HCEC 1CT (cell line): ENCODE measurements around the gene RDX.
"Not testable (repeated sequence)": the region's sequence is repeated elsewhere in the genome, so short reads cannot be mapped to it uniquely, and the experiment has no call there.

Experiments used
- DNase-seq: peaks from one replicate; pipeline ENCODE4 v3.0.0-alpha.2; 2017

Gene RDX

DNA sequence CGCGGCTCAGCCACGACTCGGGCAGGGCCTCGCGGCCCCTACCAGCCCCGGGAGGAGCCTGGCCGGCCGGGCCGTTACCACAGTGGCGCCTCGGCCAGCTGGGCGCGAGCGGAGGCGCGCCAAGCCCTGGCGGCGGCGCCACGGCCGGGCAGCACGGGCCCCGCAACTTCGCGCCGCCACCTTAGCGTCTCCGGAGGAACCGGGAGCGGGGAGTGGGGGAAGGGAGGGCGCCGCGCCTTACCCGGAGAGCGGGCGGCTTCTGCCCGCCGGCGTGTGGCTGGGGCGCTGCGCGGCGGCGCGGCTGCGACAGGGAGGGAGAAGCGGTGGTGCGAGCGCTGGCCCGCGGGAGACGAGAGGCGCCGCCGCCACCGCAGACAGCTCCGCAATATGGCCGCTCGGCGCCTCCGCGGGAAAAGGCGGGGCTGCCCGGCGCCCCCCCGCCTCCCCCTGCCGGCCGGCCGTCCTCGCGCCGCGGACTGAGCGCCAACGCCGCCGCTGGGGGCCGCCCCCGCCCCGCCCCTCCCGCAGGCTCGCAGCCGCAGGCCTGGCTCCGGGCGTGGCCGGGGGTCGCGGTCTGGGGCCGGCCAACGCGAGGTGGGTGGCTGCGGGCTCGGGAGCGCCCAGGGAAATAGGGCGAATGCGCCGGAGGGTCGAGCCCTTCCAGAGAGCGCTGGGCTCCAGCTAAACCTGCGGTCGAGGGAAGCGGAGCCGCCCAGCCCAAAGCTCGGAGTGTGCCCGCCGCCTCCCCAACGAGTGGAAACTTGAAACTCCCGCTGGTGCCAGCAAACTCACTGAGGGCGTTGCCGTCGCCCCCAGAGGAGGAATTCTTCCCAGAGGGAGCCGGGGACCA lies at the start of gene RDX:
Gene RDX, minus strand, starts transcription at position 389 of the 850 bp plus-strand sequence. CDS start 16,922 bp downstream, outside the sequence.
- DNase-seq: peak; percentile 82

DNA sequence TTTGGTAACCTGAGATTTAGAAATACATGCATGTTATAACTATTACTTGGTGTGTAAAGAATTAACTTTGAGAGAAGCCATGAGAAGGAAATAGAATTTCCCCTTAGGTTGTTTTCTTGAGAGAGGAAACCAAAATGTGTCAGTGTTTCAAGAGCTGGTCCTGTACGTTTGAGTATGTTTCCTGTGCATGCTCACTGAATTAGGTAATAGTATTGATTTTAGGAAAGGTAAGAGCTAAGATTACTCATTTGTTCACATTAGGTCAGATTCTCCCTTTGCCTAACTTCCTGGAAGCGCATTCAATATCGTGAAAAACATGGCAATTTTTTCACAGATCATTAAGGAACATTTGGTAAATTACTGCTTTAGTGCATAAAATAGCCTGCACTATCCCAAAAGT lies 49.3 kb upstream of the RDX start:
- no peak for DNase-seq

DNA sequence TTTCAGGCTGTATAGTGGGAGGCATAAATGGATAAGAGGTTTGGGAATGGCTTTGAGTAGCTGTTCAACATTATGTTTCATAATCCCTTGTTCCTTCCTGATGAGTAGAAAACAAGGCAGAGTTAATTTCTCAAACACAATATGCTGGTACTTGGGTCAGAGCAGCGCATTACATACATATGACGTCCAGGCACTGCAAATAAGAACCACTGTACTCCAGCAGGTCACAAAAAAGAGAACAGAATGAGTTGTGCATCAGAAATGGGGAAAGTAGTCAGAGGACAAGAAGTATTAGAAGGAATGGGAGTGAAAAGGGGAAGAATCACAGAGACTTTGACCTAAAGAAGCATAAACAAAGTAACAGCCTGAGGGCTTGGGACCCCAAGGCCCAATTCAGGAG lies 44.0 kb upstream of the RDX start:
- no peak for DNase-seq

DNA sequence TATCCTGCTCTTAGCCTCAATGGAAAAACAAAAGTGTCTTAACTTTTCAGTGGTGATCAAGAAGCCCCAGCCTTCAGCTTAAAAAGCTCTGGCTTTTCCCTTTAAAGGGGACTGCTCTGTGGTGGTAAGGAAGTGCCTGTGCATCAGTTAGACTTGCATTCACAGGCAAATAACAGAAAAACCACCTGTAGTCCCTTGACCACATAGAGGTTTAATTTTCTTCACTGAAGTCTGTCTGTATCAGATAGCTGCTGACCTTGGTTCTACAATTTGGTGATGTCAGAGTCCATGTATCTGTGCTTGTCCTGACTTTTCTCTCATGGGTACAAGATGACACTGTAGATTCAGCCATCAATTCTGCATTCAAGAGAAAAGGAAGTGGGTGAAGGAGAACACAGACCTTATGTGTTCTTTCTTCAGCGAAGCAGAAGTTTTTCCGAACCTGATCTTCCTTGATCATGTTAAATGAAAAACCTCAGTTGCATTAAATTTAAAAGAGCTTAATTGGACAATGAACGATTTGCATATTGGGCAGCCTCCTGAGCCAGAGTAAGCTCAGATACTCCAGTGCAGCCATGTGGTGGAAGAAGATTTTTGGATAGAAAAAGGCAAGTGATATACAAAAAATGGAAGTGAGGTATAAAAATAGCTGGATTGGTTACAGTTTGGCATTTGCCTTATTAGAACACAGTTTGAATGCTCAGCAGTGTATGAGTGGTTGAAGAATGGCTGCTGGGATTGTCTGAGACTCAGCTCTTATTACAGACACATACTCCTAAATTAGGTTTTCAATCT lies 43.2 kb upstream of the RDX start:
- no peak for DNase-seq

DNA sequence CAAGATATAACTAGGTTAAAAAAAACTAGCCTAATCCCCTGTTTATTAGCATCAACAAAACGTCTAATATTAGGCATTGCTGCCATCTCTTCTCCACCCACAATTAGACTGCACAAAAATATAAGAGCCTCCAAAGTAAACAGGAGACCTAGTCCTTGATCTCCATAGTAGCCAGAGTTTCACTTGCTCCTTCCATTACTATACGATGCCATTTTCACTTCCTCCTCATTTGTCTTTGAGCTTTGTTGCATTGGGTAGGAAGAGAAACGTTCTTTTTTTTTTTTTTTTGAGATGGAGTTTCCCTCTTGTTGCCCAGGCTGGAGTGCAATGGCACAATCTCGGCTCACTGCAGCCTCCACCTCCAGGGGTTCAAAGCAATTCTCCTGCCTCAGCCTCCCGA lies 42.3 kb upstream of the RDX start:
- DNase-seq: no peak

DNA sequence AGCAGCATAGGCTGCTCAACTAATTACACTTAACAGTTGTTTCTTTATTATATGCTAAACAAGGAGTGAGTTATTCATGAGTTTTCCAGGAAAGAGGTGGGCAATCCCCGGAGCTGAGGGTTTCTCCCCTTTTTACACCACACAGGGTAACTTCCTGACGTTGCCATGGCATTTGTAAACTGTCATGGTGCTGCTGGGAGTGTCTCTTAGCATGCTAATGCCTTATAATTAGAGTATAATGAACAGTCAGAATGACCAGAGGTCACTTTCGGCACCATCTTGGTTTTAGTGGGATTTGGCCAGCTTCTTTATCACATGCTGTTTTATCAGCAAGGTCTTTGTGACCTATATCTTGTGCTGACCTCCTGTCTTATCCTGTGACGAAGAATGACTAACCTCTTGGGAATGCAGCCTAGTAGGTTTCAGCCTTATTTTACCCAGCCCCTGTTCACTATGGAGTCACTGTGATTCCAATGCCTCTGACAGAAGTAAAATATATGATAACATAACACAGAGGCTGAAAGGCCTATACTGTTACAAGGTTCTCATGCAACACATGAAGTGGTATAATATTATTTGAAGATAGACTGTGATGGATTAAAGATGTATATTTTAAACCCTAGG lies 41.3 kb upstream of the RDX start:
- peak; percentile 13 for DNase-seq

DNA sequence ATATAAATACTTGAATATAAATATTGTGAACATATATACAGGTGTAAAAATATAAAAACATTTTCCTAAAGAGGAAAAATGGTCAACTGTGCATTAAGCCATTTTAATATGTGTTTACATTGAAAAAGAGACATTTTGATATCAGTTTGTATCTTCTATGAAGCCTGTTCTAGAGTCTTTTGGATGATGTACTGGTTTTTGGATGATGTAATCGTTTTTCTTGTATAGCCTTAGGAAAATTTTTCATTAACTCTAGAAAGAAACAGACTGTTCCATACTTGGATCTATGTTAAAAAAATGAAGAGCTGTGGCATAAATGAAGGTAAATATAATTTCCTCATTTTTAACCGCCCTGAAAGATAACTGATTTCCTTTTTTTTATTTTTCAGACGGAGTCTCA lies 39.6 kb upstream of the RDX start:
- DNase-seq: no peak

DNA sequence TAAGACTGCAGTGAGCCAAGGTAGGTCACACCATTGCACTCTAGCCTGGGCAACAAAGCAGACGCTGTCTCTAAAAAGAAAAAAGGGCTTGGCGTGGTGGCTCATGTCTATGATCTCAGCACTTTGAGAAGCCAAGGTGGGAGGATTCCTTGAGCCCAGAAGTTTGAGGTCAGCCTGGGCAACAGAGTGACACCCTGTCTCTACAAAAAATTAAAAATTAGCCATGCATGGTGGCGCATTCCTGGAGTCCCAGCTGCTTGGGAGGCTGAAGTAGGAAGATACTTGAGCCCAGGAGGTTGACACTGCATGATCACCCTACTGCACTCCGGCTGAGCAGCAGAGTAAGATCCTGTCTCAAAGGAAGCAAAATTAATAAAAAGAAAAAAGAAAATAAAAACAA lies 38.9 kb upstream of the RDX start:
- no peak for DNase-seq

DNA sequence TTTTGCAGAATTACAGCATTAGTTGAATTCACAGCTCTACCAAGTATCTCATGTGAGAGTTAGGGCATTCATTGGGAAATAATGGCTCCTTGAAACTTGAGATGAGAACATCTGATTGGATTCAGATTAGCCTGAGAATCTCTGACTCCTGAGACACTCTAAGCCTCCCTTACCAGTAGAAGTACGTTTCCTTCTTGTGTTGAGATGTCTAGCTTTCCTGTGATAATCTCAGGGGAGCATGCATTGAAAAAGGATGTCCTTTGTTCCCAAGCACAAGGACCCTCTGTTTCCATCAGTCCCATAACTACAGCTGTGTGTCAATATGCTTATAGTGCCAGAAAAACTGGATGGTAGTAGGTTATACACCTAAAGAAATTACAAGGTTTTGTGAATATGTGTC lies 35.2 kb upstream of the RDX start:
- DNase-seq: no peak

DNA sequence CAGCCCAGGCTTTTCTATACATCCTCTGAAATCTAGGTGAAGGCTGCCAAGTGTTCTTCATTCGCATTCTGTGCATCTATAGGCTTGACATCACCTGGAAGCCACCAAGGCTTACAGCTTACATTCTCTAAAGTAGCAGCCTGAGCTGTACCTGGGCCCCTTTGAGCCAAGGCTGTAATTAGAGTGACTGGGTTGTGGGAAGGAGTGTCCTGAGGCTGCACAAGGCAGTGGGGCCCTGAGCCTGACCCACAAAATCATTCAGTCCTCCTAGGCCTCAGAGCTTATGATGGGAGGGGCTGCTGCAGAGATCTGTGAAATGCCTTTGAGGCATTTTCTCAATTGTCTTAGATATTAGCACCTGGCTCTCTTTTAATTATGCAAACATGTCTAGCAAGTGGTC lies 33.0 kb upstream of the RDX start:
- no peak for DNase-seq

DNA sequence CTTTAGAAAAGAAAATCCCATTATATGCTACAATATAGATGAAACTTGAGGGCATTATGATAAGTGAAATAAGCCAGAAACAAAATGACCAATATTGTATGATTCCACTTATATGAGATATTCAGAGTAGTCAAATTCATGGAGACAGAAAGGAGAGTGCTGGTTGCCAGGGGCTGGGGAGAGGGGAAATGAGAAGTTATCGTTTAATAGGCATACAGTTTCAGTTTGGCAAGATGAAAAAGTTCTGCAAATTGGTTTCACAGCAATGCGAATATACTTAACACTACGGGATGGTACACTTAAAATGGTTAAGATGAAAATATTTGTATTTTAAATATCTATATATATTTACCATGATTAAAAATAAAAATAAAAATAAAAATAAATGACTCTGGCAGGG lies 31.1 kb upstream of the RDX start:
- DNase-seq: no peak

DNA sequence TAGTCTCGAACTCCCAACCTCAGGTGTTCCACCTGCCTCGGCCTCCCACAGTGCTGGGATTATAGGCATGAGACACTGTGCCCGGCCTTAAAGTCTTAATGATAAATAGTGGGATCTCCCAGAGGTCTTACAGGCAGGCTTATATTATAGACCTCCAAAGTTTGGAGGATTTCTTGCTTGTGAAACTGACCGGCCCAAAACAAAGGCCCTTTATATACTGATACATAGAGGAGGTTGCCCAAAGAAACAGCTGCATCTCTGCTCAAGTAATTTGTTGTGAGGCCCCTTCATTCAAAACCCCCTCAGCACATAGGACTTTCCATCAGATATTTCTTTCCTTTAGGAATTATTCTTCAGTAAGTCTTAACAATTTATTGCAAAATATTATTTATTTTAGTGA lies 27.4 kb upstream of the RDX start:
- DNase-seq: no peak

DNA sequence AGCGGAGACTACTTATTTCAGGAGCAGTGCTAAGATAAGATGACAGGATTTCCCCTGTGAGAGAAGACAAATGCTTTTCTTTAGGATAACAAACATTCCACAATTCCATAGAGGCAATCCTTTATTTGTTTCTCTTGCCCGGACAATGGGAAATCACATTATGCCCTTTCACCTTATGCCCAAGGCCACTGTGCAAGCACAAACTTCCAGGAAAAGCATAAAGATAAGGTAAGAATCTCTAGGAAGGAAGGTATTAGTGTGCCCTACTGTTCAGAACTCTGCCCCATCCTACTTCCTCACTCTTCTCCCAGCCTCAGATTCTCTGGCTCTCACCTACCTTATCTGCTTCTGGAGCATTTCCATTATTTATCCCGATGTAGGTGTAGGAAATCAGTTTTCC lies 23.1 kb upstream of the RDX start:
- no peak for DNase-seq

DNA sequence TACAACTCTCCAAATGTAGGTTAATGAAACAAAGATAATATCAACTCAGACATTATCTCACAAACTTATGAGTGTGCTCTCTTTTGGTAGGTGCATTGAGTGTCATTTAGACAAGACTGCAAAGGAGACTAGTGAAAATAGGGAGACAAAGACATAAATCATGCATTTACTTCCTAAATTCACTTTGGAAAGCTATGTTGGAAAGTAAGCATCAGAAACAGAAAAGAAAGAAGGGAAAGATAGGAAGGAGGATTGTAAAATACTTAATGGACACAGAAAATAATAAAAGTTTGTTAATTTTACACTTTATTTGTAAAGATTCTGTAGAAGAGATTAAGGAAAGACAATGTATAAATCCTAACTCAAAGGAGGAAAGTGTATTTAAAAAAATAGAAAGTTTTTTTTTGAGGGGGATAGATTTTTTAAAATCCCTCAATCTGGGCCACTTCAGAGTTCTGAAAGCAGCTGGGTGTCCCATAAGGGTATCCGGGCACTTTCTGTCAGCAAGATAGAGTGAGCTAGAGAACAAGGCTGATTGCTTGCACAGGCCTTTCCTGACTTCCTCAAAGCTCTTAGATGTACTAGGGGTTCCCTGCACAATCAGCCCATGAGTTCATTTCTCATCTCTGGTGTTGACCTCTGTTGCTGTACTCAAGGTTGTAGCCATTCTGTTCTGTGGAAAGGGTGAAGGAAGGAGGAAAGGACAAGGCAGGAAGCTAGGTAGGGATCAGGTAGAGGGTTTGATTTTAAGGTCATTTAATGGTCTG lies 22.4 kb upstream of the RDX start:
- no peak for DNase-seq

DNA sequence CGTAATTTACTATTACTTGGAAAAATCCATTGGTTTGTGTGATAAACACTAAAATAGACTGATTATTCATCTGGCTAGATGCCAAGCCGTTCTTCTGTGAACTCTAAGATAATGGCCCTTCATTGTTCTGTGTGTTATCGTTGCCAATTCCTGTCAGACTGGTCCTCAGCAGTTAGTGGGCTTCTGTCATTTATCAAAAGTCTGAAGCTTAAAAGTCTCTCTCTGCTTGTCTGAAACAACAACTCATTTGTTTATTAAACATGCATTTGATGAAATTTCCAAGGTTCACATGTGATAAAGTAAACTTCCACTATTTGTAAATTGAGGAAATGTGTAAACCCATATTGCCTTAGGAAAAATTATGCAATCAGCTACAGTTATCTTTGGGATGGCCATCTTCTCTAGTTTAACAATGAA lies 21.1 kb upstream of the RDX start:
- no peak for DNase-seq

DNA sequence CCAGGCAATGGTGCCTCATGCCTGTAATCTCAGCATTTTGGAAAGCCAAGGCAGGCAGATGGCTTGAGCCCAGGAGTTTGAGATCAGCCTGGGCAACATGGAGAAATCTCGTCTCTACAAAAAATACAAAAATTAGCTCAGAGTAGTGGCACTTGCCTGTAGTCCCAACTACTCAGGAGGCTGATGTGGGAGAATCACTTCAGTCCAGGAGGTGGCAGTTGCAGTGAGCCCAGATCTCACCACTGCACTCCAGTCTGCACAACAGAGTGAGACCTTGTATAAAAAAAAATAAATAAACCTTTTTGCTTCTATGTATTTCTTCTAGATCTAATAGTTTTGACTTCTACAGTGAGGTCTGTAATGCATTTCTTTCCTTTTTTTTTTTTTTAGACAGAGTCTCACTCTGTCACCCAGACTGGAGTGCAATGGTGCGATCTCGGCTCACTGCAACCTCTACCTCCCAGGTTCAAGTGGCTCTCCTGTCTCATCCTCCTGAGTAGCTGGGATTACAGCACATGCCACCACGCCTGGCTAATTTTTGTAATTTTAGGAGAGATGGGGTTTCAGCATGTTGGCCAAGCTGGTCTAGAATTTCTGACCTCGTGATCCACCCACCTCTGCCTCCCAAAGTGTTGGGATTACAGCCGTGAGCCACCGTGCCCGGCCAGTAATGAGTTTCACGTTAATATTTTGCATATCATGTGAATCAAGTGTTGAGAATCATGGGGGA lies 18.1 kb upstream of the RDX start:
- no peak for DNase-seq

DNA sequence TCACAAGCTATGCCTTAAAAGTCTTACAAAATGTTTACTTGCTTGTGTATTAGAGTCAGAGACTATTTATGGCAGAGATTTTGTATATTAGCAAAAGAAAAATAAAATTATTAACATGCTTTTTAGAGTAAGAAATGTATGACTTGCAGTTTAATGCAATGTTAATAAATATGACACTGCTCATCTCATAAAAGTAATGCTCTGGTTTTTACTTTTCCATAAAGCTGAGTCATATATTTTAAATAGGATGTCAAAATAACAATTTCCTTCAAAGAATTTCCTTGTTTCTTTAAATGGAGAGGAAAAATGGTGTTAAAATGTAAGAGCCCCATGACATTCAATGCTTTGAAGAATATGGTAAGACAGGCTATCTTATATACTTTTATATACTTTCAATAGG lies 16.3 kb upstream of the RDX start:
- no peak for DNase-seq

DNA sequence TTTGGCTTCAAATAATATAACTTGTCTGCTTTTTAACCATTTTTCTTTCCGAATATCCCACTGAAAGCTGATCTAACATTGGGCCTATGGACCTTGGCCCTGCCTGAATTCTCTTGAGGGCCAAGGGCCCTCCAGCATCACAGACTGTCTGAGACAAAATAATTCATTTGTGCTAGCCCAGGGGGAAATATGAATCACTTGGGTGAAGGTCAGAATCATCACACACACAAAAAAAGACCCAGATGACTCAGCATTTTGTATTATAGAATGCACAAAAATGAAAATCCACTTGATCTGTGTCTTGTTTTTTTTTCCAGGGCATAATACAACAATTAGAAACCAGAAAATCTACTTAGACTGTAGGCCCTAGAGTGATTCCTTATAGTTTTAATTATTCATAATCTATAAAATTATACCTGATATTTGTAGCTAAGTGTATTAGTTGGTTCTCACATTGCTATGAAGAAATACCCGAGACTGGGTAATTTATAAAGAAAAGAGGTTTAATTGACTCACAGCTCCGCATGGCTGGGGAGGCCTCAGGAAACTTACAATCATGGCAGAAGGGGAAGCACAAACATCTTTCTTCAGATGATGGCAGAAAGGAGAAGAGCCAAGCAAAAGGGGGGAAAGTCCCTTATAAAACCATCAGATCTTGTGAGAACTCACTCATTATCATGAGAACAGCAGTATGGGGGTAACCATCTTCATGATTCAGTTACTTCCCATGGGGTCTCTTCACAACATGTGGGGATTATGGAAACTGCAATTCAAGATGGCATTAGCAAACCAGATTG lies 15.6 kb upstream of the RDX start:
- peak; percentile 45 for DNase-seq

DNA sequence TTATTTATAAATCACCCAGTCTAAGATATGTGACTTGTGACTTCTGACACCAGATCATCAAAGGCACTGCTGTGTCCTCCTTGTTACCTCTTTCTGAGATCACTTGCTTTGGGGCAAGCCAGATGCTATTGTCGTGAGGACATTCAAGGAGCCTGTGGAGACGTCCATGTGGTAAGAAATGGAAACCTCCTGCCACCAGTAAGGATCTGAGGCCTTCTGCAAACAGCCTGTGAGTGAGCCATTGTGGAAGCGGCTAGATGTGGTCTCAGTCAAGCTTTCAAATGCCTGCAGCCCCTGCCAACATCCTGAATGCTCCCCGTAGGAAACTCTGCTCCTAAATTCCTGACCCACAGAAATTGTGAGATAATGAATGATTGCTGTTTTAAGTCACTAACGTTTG lies 11.7 kb upstream of the RDX start:
- DNase-seq: no peak

DNA sequence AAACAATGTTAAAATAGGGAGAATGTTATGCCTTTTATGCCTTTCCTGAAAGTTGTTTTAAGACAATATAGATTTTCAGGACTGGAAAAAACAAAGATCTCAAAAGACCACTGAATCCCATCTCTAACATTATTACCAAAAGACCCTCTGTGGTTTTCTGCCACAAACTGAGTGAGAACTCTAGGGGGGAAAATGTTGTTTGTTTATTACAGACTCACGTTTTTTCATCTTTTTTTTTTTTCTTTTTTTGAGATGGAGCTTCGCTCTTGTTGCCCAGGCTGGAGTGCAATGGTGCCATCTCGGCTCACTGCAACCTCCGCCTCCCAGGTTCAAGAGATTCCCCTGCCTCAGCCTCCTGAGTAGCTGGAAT lies 9.6 kb upstream of the RDX start:
- DNase-seq: not testable (repeated sequence)

DNA sequence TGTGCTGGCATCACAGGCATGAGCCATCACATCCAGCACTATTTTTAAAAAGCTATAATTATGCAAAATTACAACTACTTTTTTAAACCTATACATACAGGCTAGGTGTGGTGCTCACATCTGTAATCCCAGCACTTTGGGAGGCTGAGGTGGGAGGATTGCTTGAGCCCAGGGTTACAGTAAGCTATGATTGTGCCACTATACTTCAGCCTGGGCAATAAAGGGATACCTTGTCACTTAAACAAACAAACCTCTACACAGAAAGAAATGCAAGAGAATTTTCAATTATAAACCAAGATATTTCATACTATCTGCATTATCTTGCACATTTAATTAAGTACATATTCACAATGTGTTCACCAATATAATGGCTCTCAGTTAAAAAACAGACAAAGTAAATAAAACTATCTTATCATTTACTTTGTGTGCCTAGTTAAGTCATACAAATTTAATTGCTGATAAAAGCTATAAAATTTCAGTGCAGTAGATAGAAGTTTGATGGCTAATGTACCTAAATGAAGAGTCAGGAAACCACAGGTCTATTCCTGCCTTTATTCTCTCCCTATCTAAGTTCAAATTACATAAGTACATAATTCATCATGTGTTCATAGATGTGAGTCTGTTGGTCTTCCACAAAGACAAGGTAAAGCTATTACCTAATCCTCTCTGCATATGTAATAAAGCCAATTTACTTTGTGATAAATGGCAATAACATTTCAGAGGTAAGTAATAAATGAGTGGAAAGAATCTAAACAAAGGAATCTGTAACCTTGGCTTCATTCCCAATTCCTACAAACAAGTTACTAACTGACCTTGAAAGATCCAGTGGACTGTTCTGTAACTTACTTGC lies 9.0 kb upstream of the RDX start:
- DNase-seq: no peak
